Camera-type eye (tissue), 1 donor: ENCODE results near the gene NUDT4B. TPM values are rescaled to one million over a fixed set of nuclear protein-coding genes. Genes with fewer than 3 reads are reported as not detected.

Source experiments
- total RNA-seq: library from RNA; depleted of rRNA; stranded (reverse); fragments of >200 nt; gene quantifications from one replicate; pipeline ENCODE4 v1.2.3, GENCODE V29; 2014

NUDT4B gene
- 33.9 TPM for total RNA-seq

GRCh38 chr1:148748563-148749334 is at the start of gene NUDT4B:
Gene NUDT4B, plus strand, starts transcription at chr1:148748774. Its CDS starts 179 bp downstream, at chr1:148748953.

Other genes starting within 250 kb of the NUDT4B start
- 41.9 TPM for gene NBPF14, start 152.8 kb upstream of the NUDT4B start, total RNA-seq
- gene PDE4DIP, start 95.7 kb downstream of the NUDT4B start, total RNA-seq = 436 TPM